Measurements from ENCODE around the gene FRAS1. TPM values are rescaled to one million over a fixed set of nuclear protein-coding genes. Genes with fewer than 3 reads are reported as not detected.

The FRAS1 gene
- total and polyA plus RNA-seq, 2 donors (not counting 1 experiment from before 2014, with no cell fraction given) = 0.03 to 0.12 TPM

- Histone ChIP-seq H3K4me1 (ENCODE audit: control insufficient read depth in 2 of 2, insufficient read depth in 2 of 2, low read length in 2 of 2) (no peaks in the 10 kb centered on the region), H3K4me2 (replicated peaks; ENCODE audit: low read depth, low read length, poor library complexity, severe bottlenecking) (no peak overlapping the region), H3K9me3 (ENCODE audit: control extremely low read depth in 1 of 3, control insufficient read depth in 2 of 3, insufficient read depth in 1 of 3, low read length in 2 of 3) (no peaks in the 10 kb centered on the region), H3K27ac (ENCODE audit: low read length in 2 of 2) (no peak overlapping the region), H3K9ac (ENCODE audit: low read length) (no peak overlapping the region), H4K20me1 (ENCODE audit: control insufficient read depth, insufficient read depth, low read length, poor library complexity, severe bottlenecking) (no peaks in the 10 kb centered on the region), H3K4me3 (ENCODE audit: control extremely low read depth in 1 of 5, extremely low read depth in 1 of 5, insufficient read depth in 1 of 5, low read depth in 2 of 5, low read length in 4 of 5) (no peak overlapping the region), H3K79me2 (ENCODE audit: control insufficient read depth, insufficient read depth, low read length) (no peaks in the 10 kb centered on the region), H3K27me3 (replicated peaks in 1 of 4; ENCODE audit: control extremely low read depth in 1 of 4, control insufficient read depth in 3 of 4, insufficient read depth in 4 of 4, low read length in 3 of 4) (no peaks in the 10 kb centered on the region), H3K36me3 (replicated peaks in 1 of 2; ENCODE audit: control extremely low read depth in 1 of 2, control insufficient read depth in 1 of 2, extremely low read depth in 1 of 2, insufficient read depth in 2 of 2, low read length in 1 of 2) (no peaks in the 10 kb centered on the region), H2AFZ (ENCODE audit: insufficient read depth, low read depth, low read length, poor library complexity, severe bottlenecking) (no peak overlapping the region)
- DNase-seq (no peak), ATAC-seq (ENCODE audit: low read depth) (no peak)
- intact Hi-C loops (cut with micrococcal nuclease) = no loop called here
- Mint-ChIP-seq H3K27me3 (peaks cover 14% of the 10 kb centered on the region), H3K4me3 (no peak overlapping the region), H3K27ac (no peak overlapping the region), H3K9me3 (ENCODE audit: insufficient read depth) (no peaks in the 10 kb centered on the region), H3K4me1 (no peaks in the 10 kb centered on the region)
- CTCF ChIA-PET = no interaction called here
- WGBS (ENCODE audit: insufficient coverage) = 86% methylated on average over 1 of the region's 1 CpG
- no peak for TF ChIP-seq CTCF (IDR thresholded peaks at IDR 0.05)
- no peak for TF ChIP-seq EZH2 (IDR thresholded peaks at IDR 0.05; ENCODE audit: borderline replicate concordance, insufficient read depth, low read depth, low read length, poor library complexity, severe bottlenecking)
- POLR2A ChIA-PET = no interaction called here
These were observed 423.2 kb downstream of the FRAS1 start for GRCh38 chr4:78480286-78480685.

- Histone ChIP-seq H3K9me3 (ENCODE audit: control extremely low read depth in 1 of 3, control insufficient read depth in 2 of 3, insufficient read depth in 1 of 3, low read length in 2 of 3) (no peaks in the 10 kb centered on the region), H3K36me3 (replicated peaks in 1 of 2; ENCODE audit: control extremely low read depth in 1 of 2, control insufficient read depth in 1 of 2, extremely low read depth in 1 of 2, insufficient read depth in 2 of 2, low read length in 1 of 2) (no peaks in the 10 kb centered on the region), H3K79me2 (ENCODE audit: control insufficient read depth, insufficient read depth, low read length) (no peaks in the 10 kb centered on the region), H3K9ac (ENCODE audit: low read length) (no peak overlapping the region), H3K27me3 (replicated peaks in 1 of 4; ENCODE audit: control extremely low read depth in 1 of 4, control insufficient read depth in 3 of 4, insufficient read depth in 4 of 4, low read length in 3 of 4) (no peaks in the 10 kb centered on the region), H2AFZ (ENCODE audit: insufficient read depth, low read depth, low read length, poor library complexity, severe bottlenecking) (no peak overlapping the region), H3K27ac (ENCODE audit: low read length in 2 of 2) (no peak overlapping the region), H4K20me1 (ENCODE audit: control insufficient read depth, insufficient read depth, low read length, poor library complexity, severe bottlenecking) (no peaks in the 10 kb centered on the region), H3K4me1 (ENCODE audit: control insufficient read depth in 2 of 2, insufficient read depth in 2 of 2, low read length in 2 of 2) (no peaks in the 10 kb centered on the region), H3K4me2 (replicated peaks; ENCODE audit: low read depth, low read length, poor library complexity, severe bottlenecking) (no peak overlapping the region), H3K4me3 (ENCODE audit: control extremely low read depth in 1 of 5, extremely low read depth in 1 of 5, insufficient read depth in 1 of 5, low read depth in 2 of 5, low read length in 4 of 5) (no peak overlapping the region)
- no peaks in the 10 kb centered on the region for H3K9me3 Mint-ChIP-seq (ENCODE audit: insufficient read depth)
- WGBS (ENCODE audit: insufficient coverage) = 100% methylated on average over 1 of the region's 1 CpG
- no peak overlapping the region for H3K4me3 Mint-ChIP-seq
- H3K4me1 Mint-ChIP-seq = no peaks in the 10 kb centered on the region
- TF ChIP-seq CTCF (IDR thresholded peaks at IDR 0.05) (no peak), EZH2 (IDR thresholded peaks at IDR 0.05; ENCODE audit: borderline replicate concordance, insufficient read depth, low read depth, low read length, poor library complexity, severe bottlenecking) (no peak)
- ChIA-PET POLR2A (no interaction called here), CTCF (no interaction called here)
- intact Hi-C loops (cut with micrococcal nuclease) = no loop called here
- H3K27me3 Mint-ChIP-seq = peaks cover 14% of the 10 kb centered on the region
- no peak overlapping the region for H3K27ac Mint-ChIP-seq
- ATAC-seq (ENCODE audit: low read depth) = no peak
- no peak for DNase-seq
These were observed 424.1 kb downstream of the FRAS1 start for GRCh38 chr4:78481180-78481579.
